ENCODE results near the gene NAV2. TPM values are rescaled to one million over a fixed set of nuclear protein-coding genes. Genes with fewer than 3 reads are reported as not detected.

Gene NAV2
- total and polyA plus RNA-seq, 2 experiments from 2014 or later = 26.0 to 45.0 TPM

GRCh38 chr11:20070459-20070858, 357.8 kb downstream of the NAV2 start (continued):
- TF ChIP-seq REST (IDR thresholded peaks at IDR 0.05; ENCODE audit: unreplicated experiment) (no peak), POLR2AphosphoS5 (IDR thresholded peaks at IDR 0.05; ENCODE audit: low read depth) (no peak)

GRCh38 chr11:20075627-20076026, 363.0 kb downstream of the NAV2 start:
- no peaks in the 10 kb centered on the region; the same call in 1 of the 2 replicates for H3K79me2 ChIP-seq (replicated peaks; ENCODE audit: insufficient read depth)
- H3K36me3 ChIP-seq (ENCODE audit: insufficient read depth) = peaks cover 22% of the 10 kb centered on the region

GRCh38 chr11:20078846-20079245, 366.2 kb downstream of the NAV2 start:
- no peak overlapping the region for H2AFZ ChIP-seq
- H3K79me2 ChIP-seq (replicated peaks; ENCODE audit: insufficient read depth) = no peaks in the 10 kb centered on the region
- H3K4me1 ChIP-seq (ENCODE audit: insufficient read depth) = no peaks in the 10 kb centered on the region
- H3K36me3 ChIP-seq (ENCODE audit: insufficient read depth) = peaks cover 26% of the 10 kb centered on the region
- H3K9me2 ChIP-seq (ENCODE audit: insufficient read depth) = 0 out of 2 replicates have a peak, but pooled peaks cover 2% of the 10 kb centered on the region
- DNase-seq (ENCODE audit: low spot score) (no peak), ATAC-seq (no peak)
- H3K36me3 Mint-ChIP-seq (ENCODE audit: low read depth) = peaks cover 91% of the 10 kb centered on the region
- no peak overlapping the region for H3K4me3 Mint-ChIP-seq
- H3K9me3 Mint-ChIP-seq = no peaks in the 10 kb centered on the region
- no peak overlapping the region for H3K4me3 ChIP-seq
- H3K27me3 ChIP-seq (ENCODE audit: insufficient read depth) = no peaks in the 10 kb centered on the region
- H3K27ac Mint-ChIP-seq = no peak overlapping the region; the same call in 1 of the 2 replicates
- H3K27me3 Mint-ChIP-seq (ENCODE audit: insufficient read depth, low read depth, poor library complexity) = peaks cover 7% of the 10 kb centered on the region
- H3K4me1 Mint-ChIP-seq = peaks cover 9% of the 10 kb centered on the region; the same call in 2 of the 3 replicates
- H4K20me1 ChIP-seq (replicated peaks; ENCODE audit: insufficient read depth) = 0 out of 2 replicates have a peak, but pooled peaks cover 4% of the 10 kb centered on the region
- H3F3A ChIP-seq (replicated peaks; ENCODE audit: low read depth) = no peaks in the 10 kb centered on the region
- H3K4me2 ChIP-seq = no peak overlapping the region
- no peak overlapping the region for H3K27ac ChIP-seq (ENCODE audit: low read depth)
- TF ChIP-seq STAT1 (IDR thresholded peaks at IDR 0.05; ENCODE audit: unreplicated experiment) = no peak
- TF ChIP-seq EZH2 (IDR thresholded peaks at IDR 0.05; ENCODE audit: low read depth, unreplicated experiment) = no peak
- TF ChIP-seq JUNB (IDR thresholded peaks at IDR 0.05; ENCODE audit: unreplicated experiment) = no peak
- no peak for TF ChIP-seq REST (IDR thresholded peaks at IDR 0.05; ENCODE audit: unreplicated experiment)
- no peak for TF ChIP-seq ZNF331 (CRISPR knock-in tag; IDR thresholded peaks at IDR 0.05; ENCODE audit: low read depth)
- TF ChIP-seq CREB1 (CRISPR knock-in tag; IDR thresholded peaks at IDR 0.05; ENCODE audit: low read depth) = no peak
- no peak for TF ChIP-seq CTCF (conservative IDR thresholded peaks at IDR 0.05; ENCODE audit: low read depth in 2 of 2)

More at GRCh38 chr11:20075627-20076026, 363.0 kb downstream of the NAV2 start:
- ATAC-seq = peak; percentile 56
- H2AFZ ChIP-seq = no peak overlapping the region
- no peak overlapping the region for H3K27ac ChIP-seq (ENCODE audit: low read depth)
- H3K9me2 ChIP-seq (ENCODE audit: insufficient read depth) = no peaks in the 10 kb centered on the region
- Mint-ChIP-seq H3K9me3 (no peaks in the 10 kb centered on the region), H3K4me1 (peaks cover 9% of the 10 kb centered on the region; the same call in 2 of the 3 replicates), H3K36me3 (ENCODE audit: low read depth) (peaks cover 86% of the 10 kb centered on the region), H3K4me3 (no peak overlapping the region), H3K27ac (peak overlapping the region; percentile 4; the same call in 1 of the 2 replicates), H3K27me3 (ENCODE audit: insufficient read depth, low read depth, poor library complexity) (peaks cover 7% of the 10 kb centered on the region)
- no peak for DNase-seq (ENCODE audit: low spot score)
- H4K20me1 ChIP-seq (replicated peaks; ENCODE audit: insufficient read depth) = no peaks in the 10 kb centered on the region
- TF ChIP-seq EZH2 (IDR thresholded peaks at IDR 0.05; ENCODE audit: low read depth, unreplicated experiment) = no peak
- H3F3A ChIP-seq (replicated peaks; ENCODE audit: low read depth) = no peaks in the 10 kb centered on the region
- no peaks in the 10 kb centered on the region for H3K27me3 ChIP-seq (ENCODE audit: insufficient read depth)
- no peak overlapping the region for H3K4me3 ChIP-seq
- no peaks in the 10 kb centered on the region for H3K4me1 ChIP-seq (ENCODE audit: insufficient read depth)
- H3K4me2 ChIP-seq = no peak overlapping the region

Measured in GM23338 (cell line).